ENCODE data around the gene FOXD2. TPM values are rescaled to one million over a fixed set of nuclear protein-coding genes. Genes with fewer than 3 reads are reported as not detected.

Gene FOXD2
- total RNA-seq, 2 donors from 2014 or later: 0.07 to 0.26 TPM

GRCh38 chr1:47477595-47478080 lies 39.8 kb downstream of the FOXD2 start:
- Mint-ChIP-seq H3K4me1 (peaks cover 33% of the 10 kb centered on the region), H3K27ac (peak overlapping the region; percentile 85), H3K27me3 (ENCODE audit: insufficient read depth) (peaks cover 75% of the 10 kb centered on the region), H3K9me3 (peaks cover 3% of the 10 kb centered on the region), H3K36me3 (ENCODE audit: low read depth) (no peaks in the 10 kb centered on the region), H3K4me3 (peak overlapping the region; percentile 33)
- 84 to 90% methylated on average over 2 to 3 of the region's 3 CpGs for WGBS, 2 experiments (ENCODE audit: insufficient coverage in 1 of 2, insufficient read length in 1 of 2)
- Histone ChIP-seq H3K9me3 (ENCODE audit: control insufficient read depth, low read length) (peaks cover 4% of the 10 kb centered on the region), H3K36me3 (ENCODE audit: control insufficient read depth, insufficient read depth, low read length) (no peaks in the 10 kb centered on the region), H3K27me3 (ENCODE audit: control insufficient read depth, insufficient read depth, low read length, poor library complexity, severe bottlenecking) (peaks cover 29% of the 10 kb centered on the region), H3K27ac (ENCODE audit: low read depth, low read length) (no peak overlapping the region), H3K4me1 (ENCODE audit: control insufficient read depth, insufficient read depth, low read length) (peaks cover 6% of the 10 kb centered on the region), H3K9ac (ENCODE audit: extremely low read depth, low read length, poor library complexity, severe bottlenecking) (no peak overlapping the region), H3K4me3 (ENCODE audit: low read length) (no peak overlapping the region)
- TF ChIP-seq CTCF (conservative IDR thresholded peaks at IDR 0.05): no peak
- DNase-seq: peak; percentile 41

DNA sequence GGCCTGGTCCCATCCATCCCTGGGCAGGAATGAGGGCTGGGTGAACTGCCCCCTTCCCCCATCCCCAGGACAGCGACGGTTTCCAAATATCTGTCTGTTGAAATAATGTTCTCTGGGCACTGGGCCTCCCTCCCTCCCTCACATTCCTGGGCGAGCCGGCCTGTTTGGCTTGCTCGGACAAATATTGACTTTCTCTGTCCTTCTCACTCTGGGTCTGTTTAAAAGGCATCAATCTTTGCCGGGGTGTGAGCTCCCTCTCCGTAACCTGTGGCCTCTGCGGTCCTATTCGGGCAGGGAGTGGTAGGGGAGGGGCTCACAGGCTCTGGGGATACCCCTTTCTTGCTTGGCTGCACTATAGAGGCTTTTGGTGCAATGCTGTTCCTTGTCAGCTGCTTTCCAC lies 40.2 kb downstream of the FOXD2 start:
- DNase-seq: peak; percentile 53
- Mint-ChIP-seq H3K9me3 (peaks cover 3% of the 10 kb centered on the region), H3K27ac (peak overlapping the region; percentile 85), H3K27me3 (ENCODE audit: insufficient read depth) (peaks cover 72% of the 10 kb centered on the region), H3K4me3 (peak overlapping the region; percentile 33), H3K36me3 (ENCODE audit: low read depth) (no peaks in the 10 kb centered on the region), H3K4me1 (peaks cover 33% of the 10 kb centered on the region)
- peaks cover 4% of the 10 kb centered on the region for H3K9me3 ChIP-seq (ENCODE audit: control insufficient read depth, low read length)
- 65% methylated on average over 9 of the region's 9 CpGs; no CpG with 5 or more reads in 1 of the 2 experiments for WGBS, 2 experiments (ENCODE audit: insufficient coverage in 1 of 2, insufficient read length in 1 of 2)
- H3K36me3 ChIP-seq (ENCODE audit: control insufficient read depth, insufficient read depth, low read length): no peaks in the 10 kb centered on the region
- H3K4me3 ChIP-seq (ENCODE audit: low read length): no peak overlapping the region
- no peak overlapping the region for H3K9ac ChIP-seq (ENCODE audit: extremely low read depth, low read length, poor library complexity, severe bottlenecking)
- peaks cover 6% of the 10 kb centered on the region for H3K4me1 ChIP-seq (ENCODE audit: control insufficient read depth, insufficient read depth, low read length)
- no peak overlapping the region for H3K27ac ChIP-seq (ENCODE audit: low read depth, low read length)
- TF ChIP-seq CTCF (conservative IDR thresholded peaks at IDR 0.05): no peak
- peaks cover 24% of the 10 kb centered on the region for H3K27me3 ChIP-seq (ENCODE audit: control insufficient read depth, insufficient read depth, low read length, poor library complexity, severe bottlenecking)

GRCh38 chr1:47479664-47480063 lies 41.8 kb downstream of the FOXD2 start:
- WGBS, 2 experiments (ENCODE audit: insufficient coverage in 1 of 2, insufficient read length in 1 of 2): 82 to 88% methylated on average over 2 to 6 of the region's 6 CpGs
- H3K4me3 ChIP-seq (ENCODE audit: low read length): no peak overlapping the region
- DNase-seq: peak; percentile 20
- Mint-ChIP-seq H3K36me3 (ENCODE audit: low read depth) (no peaks in the 10 kb centered on the region), H3K9me3 (peaks cover 3% of the 10 kb centered on the region), H3K4me3 (no peak overlapping the region), H3K4me1 (peaks cover 28% of the 10 kb centered on the region), H3K27ac (no peak overlapping the region), H3K27me3 (ENCODE audit: insufficient read depth) (peaks cover 74% of the 10 kb centered on the region)
- peaks cover 20% of the 10 kb centered on the region for H3K27me3 ChIP-seq (ENCODE audit: control insufficient read depth, insufficient read depth, low read length, poor library complexity, severe bottlenecking)
- peaks cover 4% of the 10 kb centered on the region for H3K9me3 ChIP-seq (ENCODE audit: control insufficient read depth, low read length)
- H3K9ac ChIP-seq (ENCODE audit: extremely low read depth, low read length, poor library complexity, severe bottlenecking): no peak overlapping the region
- H3K27ac ChIP-seq (ENCODE audit: low read depth, low read length): no peak overlapping the region
- TF ChIP-seq CTCF (conservative IDR thresholded peaks at IDR 0.05): no peak
- peaks cover 6% of the 10 kb centered on the region for H3K4me1 ChIP-seq (ENCODE audit: control insufficient read depth, insufficient read depth, low read length)
- no peaks in the 10 kb centered on the region for H3K36me3 ChIP-seq (ENCODE audit: control insufficient read depth, insufficient read depth, low read length)

Data from endodermal cell (in vitro differentiated cells).